HCT116 (cell line): ENCODE data around the gene CFAP54.

Experiments used
- CEBPB ChIP-seq: IDR thresholded peaks from 2 replicates; pipeline ENCODE4 v1.6.1; 2012; ENCODE audit warnings: low read depth
- EZH2 ChIP-seq: fragments of 200-600 bp; sonication (generic); IDR thresholded peaks from 2 replicates; pipeline ENCODE4 v1.6.1; 2017; ENCODE audit warnings: antibody characterized with exemption, mixed run types
- FOSL1 ChIP-seq: IDR thresholded peaks from 2 replicates; pipeline ENCODE4 v1.6.1; 2012; ENCODE audit warnings: low read depth
- POLR2A ChIP-seq: IDR thresholded peaks from 2 replicates; pipeline ENCODE4 v1.7.0; 2011; ENCODE audit warnings: borderline replicate concordance; ENCODE audit not compliant: insufficient read depth, insufficient read length; ENCODE audit errors: extremely low read depth
- POLR2AphosphoS5 ChIP-seq: IDR thresholded peaks from 2 replicates; pipeline ENCODE4 v1.6.1; 2011; ENCODE audit warnings: mild to moderate bottlenecking, low read depth, low read length, moderate library complexity
- YY1 ChIP-seq: IDR thresholded peaks from 2 replicates; pipeline ENCODE4 v1.6.1; 2011; ENCODE audit warnings: low read length, low read depth, moderate library complexity, mild to moderate bottlenecking; ENCODE audit not compliant: insufficient replicate concordance; ENCODE audit errors: extremely low read depth
- ZNF274 ChIP-seq: fragments of 200-500 bp; sonication (Bioruptor generic); IDR thresholded peaks from 2 replicates; pipeline ENCODE4 v1.6.1; 2014; ENCODE audit warnings: mild to moderate bottlenecking, low read depth, low read length, inconsistent platforms
- TF ChIP-seq, protein P1 (sequence below), 3 experiments: fragments of 200-600 bp in 1 of 3; sonication (generic) in 1 of 3; IDR thresholded peaks in 2 of 3; conservative IDR thresholded peaks in 1 of 3; 2 replicates each; pipeline ENCODE4 v1.5.1; 2012 to 2017; ENCODE audit warnings: low read depth in 2 of 3, low read length in 2 of 3, antibody characterized with exemption in 1 of 3, borderline replicate concordance in 1 of 3, control low read depth in 1 of 3, mild to moderate bottlenecking in 1 of 3, mixed read lengths in 1 of 3, mixed run types in 1 of 3, moderate library complexity in 1 of 3; ENCODE audit not compliant: insufficient read depth in 1 of 3
- TF ChIP-seq, protein P2 (sequence below): IDR thresholded peaks from 2 replicates; pipeline ENCODE4 v1.6.1; 2011; ENCODE audit warnings: mild to moderate bottlenecking, low read length, moderate library complexity; ENCODE audit not compliant: insufficient replicate concordance; ENCODE audit errors: extremely low read depth

DNA sequence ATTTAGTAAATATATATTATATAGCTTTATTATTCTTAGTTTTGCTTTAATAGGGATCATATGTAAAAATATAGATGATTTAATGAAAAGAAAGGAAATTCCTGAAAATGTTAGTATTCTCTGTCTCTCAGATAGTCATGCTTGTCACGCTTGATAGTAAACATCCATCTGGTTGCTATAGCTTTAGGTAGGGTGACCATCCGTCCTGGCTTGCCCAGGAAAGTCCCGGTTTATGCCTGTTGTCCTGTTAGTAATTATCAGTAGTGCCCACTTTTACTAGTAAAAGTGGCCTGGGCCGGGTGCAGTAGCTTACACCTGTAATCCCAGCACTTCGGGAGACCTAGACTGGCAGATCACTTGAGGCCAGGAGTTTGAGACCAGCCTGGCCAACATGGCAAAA, 23.8 kb downstream of the CFAP54 start:
- TF ChIP-seq, protein P1, sequence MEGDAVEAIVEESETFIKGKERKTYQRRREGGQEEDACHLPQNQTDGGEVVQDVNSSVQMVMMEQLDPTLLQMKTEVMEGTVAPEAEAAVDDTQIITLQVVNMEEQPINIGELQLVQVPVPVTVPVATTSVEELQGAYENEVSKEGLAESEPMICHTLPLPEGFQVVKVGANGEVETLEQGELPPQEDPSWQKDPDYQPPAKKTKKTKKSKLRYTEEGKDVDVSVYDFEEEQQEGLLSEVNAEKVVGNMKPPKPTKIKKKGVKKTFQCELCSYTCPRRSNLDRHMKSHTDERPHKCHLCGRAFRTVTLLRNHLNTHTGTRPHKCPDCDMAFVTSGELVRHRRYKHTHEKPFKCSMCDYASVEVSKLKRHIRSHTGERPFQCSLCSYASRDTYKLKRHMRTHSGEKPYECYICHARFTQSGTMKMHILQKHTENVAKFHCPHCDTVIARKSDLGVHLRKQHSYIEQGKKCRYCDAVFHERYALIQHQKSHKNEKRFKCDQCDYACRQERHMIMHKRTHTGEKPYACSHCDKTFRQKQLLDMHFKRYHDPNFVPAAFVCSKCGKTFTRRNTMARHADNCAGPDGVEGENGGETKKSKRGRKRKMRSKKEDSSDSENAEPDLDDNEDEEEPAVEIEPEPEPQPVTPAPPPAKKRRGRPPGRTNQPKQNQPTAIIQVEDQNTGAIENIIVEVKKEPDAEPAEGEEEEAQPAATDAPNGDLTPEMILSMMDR (IDR thresholded peaks at IDR 0.05 in 2 of 3, conservative IDR thresholded peaks at IDR 0.05 in 1 of 3; ENCODE audit: borderline replicate concordance in 1 of 3, insufficient read depth in 1 of 3, low read depth in 2 of 3, low read length in 2 of 3), result no peak
- no peak for TF ChIP-seq POLR2AphosphoS5
- no peak for TF ChIP-seq CEBPB
- no peak for TF ChIP-seq EZH2
- no peak for TF ChIP-seq POLR2A
- no peak for TF ChIP-seq ZNF274
- no peak for TF ChIP-seq FOSL1
- TF ChIP-seq YY1, result no peak
- TF ChIP-seq, protein P2, sequence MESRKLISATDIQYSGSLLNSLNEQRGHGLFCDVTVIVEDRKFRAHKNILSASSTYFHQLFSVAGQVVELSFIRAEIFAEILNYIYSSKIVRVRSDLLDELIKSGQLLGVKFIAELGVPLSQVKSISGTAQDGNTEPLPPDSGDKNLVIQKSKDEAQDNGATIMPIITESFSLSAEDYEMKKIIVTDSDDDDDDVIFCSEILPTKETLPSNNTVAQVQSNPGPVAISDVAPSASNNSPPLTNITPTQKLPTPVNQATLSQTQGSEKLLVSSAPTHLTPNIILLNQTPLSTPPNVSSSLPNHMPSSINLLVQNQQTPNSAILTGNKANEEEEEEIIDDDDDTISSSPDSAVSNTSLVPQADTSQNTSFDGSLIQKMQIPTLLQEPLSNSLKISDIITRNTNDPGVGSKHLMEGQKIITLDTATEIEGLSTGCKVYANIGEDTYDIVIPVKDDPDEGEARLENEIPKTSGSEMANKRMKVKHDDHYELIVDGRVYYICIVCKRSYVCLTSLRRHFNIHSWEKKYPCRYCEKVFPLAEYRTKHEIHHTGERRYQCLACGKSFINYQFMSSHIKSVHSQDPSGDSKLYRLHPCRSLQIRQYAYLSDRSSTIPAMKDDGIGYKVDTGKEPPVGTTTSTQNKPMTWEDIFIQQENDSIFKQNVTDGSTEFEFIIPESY, result no peak
